Cardiac muscle cell (in vitro differentiated cells and primary cell): ENCODE results near the gene TMEM147. TPM values are rescaled to one million over a fixed set of nuclear protein-coding genes. Genes with fewer than 3 reads are reported as not detected.
A peak's percentile ranks its signal among the peaks of the same experiment; 100 is the strongest.

Source experiments
- DNase-seq, 2 donors: peaks; one replicate each; pipeline versions ENCODE4 v3.0.0 to v3.0.0-alpha.2; 2010 to 2017; ENCODE audit warnings: low read depth in 1 of 2, low spot score in 1 of 2
- H3K27ac ChIP-seq: fragments of 200-600 bp; sonication (generic); 2 replicates; pipeline ENCODE4 v1.5.1; 2016
- H3K27me3 ChIP-seq: fragments of 200-600 bp; sonication (generic); 2 replicates; pipeline ENCODE4 v1.6.0; 2016; ENCODE audit warnings: control low read depth
- H3K36me3 ChIP-seq: fragments of 200-600 bp; sonication (generic); 2 replicates; pipeline ENCODE4 v1.5.1; 2016; ENCODE audit warnings: control low read depth
- H3K4me1 ChIP-seq: fragments of 200-600 bp; sonication (generic); 2 replicates; pipeline ENCODE4 v1.8.1; 2017; ENCODE audit warnings: low read depth, mild to moderate bottlenecking, mixed run types
- H3K4me3 ChIP-seq: fragments of 200-600 bp; sonication (generic); 2 replicates; pipeline ENCODE4 v1.5.1; 2016; ENCODE audit warnings: mild to moderate bottlenecking
- H3K9me3 ChIP-seq: fragments of 200-600 bp; sonication (generic); 2 replicates; pipeline ENCODE4 v1.5.1; 2017; ENCODE audit warnings: low read depth, mild to moderate bottlenecking, control low read depth
- CTCF ChIP-seq: IDR thresholded peaks from 2 replicates; pipeline ENCODE4 v1.5.1; 2012; ENCODE audit warnings: low read depth, mild to moderate bottlenecking, low read length
- polyA plus RNA-seq: library from polyadenylated mRNA; unstranded; fragments of >200 nt; fragmentation: Nextera tagmentation; extraction: Ambion mirVana; gene quantifications from 2 replicates; pipeline ENCODE4 v1.2.1, GENCODE V29; 2016
- total RNA-seq: library from RNA; depleted of rRNA; stranded (reverse); fragments of >200 nt; gene quantifications from 2 replicates; pipeline ENCODE4 v1.2.3, GENCODE V29; 2016

The TMEM147 gene, protein sequence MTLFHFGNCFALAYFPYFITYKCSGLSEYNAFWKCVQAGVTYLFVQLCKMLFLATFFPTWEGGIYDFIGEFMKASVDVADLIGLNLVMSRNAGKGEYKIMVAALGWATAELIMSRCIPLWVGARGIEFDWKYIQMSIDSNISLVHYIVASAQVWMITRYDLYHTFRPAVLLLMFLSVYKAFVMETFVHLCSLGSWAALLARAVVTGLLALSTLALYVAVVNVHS
- total RNA-seq: 95.9 and 149 TPM in 2 replicates
- polyA plus RNA-seq: 186 and 260 TPM in 2 replicates

DNA sequence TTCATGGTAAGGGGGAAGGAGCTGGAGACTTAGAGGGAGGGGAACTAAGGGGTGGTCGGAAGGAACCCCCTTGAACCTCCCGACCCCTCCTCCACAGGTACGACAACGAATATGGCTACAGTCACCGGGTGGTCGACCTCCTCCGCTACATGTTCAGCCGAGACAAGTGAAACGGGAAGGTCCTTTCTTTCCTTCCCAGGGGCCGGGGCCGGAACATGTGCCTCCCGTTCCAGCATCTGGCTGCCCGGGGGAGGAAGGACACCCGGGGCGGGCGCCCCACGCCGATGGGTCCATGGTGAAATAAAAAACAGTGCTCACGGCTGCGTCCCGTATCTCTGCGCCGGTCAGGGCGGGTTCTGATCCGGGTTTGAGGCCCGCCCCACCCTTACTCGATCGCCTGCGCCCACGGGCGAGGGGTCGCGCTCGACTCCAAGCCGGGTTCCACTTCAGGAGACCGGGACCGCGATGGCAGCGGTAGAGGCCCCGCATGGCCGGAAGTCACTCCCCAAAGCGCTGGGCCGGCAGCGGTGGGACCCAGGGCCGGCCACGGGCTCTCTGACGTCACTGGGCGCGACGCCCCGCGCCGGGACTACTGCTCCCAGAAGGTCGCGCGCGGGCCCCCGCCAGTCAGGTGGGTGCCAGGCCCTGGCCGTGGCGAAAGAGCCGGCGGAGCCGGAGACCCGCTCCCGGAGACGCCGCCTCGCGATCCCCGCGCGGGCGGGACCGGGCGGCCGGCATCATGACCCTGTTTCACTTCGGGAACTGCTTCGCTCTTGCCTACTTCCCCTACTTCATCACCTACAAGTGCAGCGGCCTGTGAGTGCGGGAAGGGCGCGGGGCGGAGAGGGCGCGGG is at the start of gene TMEM147:
Gene TMEM147, plus strand, starts transcription at position 626 of the 854 bp plus-strand sequence. Its CDS starts 114 bp downstream, at position 740.
- Histone ChIP-seq H3K9me3 (no peaks in the 10 kb centered on the region), H3K27ac (peak within 1 kb of the TSS; percentile 7)
- no peak for TF ChIP-seq CTCF

GRCh38 chr19:35497406-35497805 is 48.0 kb upstream of the TMEM147 start:
- H3K27ac ChIP-seq: no peak overlapping the region
- no peak for DNase-seq
- no peaks in the 10 kb centered on the region for H3K36me3 ChIP-seq
- no peak overlapping the region for H3K4me3 ChIP-seq
- TF ChIP-seq CTCF: no peak
- H3K9me3 ChIP-seq: no peaks in the 10 kb centered on the region
- H3K27me3 ChIP-seq: no peaks in the 10 kb centered on the region
- peaks cover 6% of the 10 kb centered on the region for H3K4me1 ChIP-seq

More for the DNA sequence above, at the start of gene TMEM147:
- Histone ChIP-seq H3K4me3 (peak within 1 kb of the TSS; percentile 58), H3K4me1 (peaks cover 3% of the 10 kb centered on the region), H3K36me3 (no peaks in the 10 kb centered on the region), H3K27me3 (no peaks in the 10 kb centered on the region)
- peak; percentile 90 to 97 for DNase-seq

- no peaks in the 10 kb centered on the region for H3K9me3 ChIP-seq
- no peak for DNase-seq
- no peak overlapping the region for H3K4me3 ChIP-seq
- H3K4me1 ChIP-seq: peaks cover 10% of the 10 kb centered on the region
- no peaks in the 10 kb centered on the region for H3K36me3 ChIP-seq
- no peak for TF ChIP-seq CTCF
- no peak overlapping the region for H3K27ac ChIP-seq
- H3K27me3 ChIP-seq: no peaks in the 10 kb centered on the region
Measured at GRCh38 chr19:35498220-35498619, 47.2 kb upstream of the TMEM147 start.

DNA sequence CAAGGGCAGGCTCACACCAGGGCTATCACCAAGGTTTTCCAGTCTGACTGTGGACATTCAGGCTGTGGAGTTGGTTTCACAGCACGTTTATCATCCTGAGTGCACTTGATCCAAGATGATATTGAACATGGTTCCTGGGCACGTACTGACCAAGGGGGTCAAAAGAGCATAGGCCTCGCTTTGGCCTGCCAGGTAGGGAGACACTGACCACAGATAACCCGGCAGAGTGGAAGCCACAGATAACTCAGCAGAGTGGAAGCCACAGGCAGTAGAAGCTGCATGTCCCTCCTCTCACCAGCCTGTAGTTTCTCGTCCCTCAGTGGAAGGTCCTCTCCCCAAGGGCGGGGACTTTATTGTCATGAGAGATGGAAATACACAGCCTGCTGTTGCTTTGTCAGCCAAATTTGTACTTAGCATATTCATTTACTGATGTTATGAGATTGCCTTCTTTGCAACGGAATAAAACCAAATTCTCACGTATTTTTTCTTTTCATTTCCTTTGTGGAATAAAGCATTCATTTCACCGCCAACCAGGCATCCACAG is 46.4 kb upstream of the TMEM147 start:
- Histone ChIP-seq H3K9me3 (no peaks in the 10 kb centered on the region), H3K4me3 (no peak overlapping the region), H3K36me3 (no peaks in the 10 kb centered on the region), H3K27me3 (no peaks in the 10 kb centered on the region), H3K27ac (no peak overlapping the region), H3K4me1 (peaks cover 10% of the 10 kb centered on the region)
- DNase-seq: no peak
- no peak for TF ChIP-seq CTCF

GRCh38 chr19:35500611-35501010 is 44.8 kb upstream of the TMEM147 start:
- H3K36me3 ChIP-seq: no peaks in the 10 kb centered on the region
- H3K4me1 ChIP-seq: peaks cover 7% of the 10 kb centered on the region
- no peak overlapping the region for H3K4me3 ChIP-seq
- DNase-seq: no peak
- TF ChIP-seq CTCF: no peak
- no peaks in the 10 kb centered on the region for H3K27me3 ChIP-seq
- H3K9me3 ChIP-seq: no peaks in the 10 kb centered on the region
- H3K27ac ChIP-seq: no peak overlapping the region
